ENCODE data around the gene PCNX1.
"Not testable (repeated sequence)": the region's sequence is repeated elsewhere in the genome, so short reads cannot be mapped to it uniquely, and the experiment has no call there.

Gene PCNX1

GRCh38 chr14:71133296-71133695 is 226.0 kb downstream of the PCNX1 start:
- DNase-seq = no peak

GRCh38 chr14:71135496-71135895 is 228.2 kb downstream of the PCNX1 start:
- no peak for DNase-seq

- DNase-seq = no peak
Observed at GRCh38 chr14:71135911-71136310, 228.7 kb downstream of the PCNX1 start.

GRCh38 chr14:71136386-71137060 is 229.3 kb downstream of the PCNX1 start:
- no peak for DNase-seq

- no peak for DNase-seq
Observed at GRCh38 chr14:71137536-71138447, 230.5 kb downstream of the PCNX1 start.

GRCh38 chr14:71138448-71139293 is 231.4 kb downstream of the PCNX1 start:
- peak; percentile 52 to 58 for DNase-seq

- no peak for DNase-seq
Observed at GRCh38 chr14:71139294-71139946, 232.2 kb downstream of the PCNX1 start.

- no peak for DNase-seq
Observed at GRCh38 chr14:71140157-71140556, 232.9 kb downstream of the PCNX1 start.

- DNase-seq = no peak
Observed at GRCh38 chr14:71141701-71142374, 234.6 kb downstream of the PCNX1 start.

- peak; percentile 27 to 32 for DNase-seq
Observed at GRCh38 chr14:71142375-71143038, 235.2 kb downstream of the PCNX1 start.

GRCh38 chr14:71143381-71144290 is 236.4 kb downstream of the PCNX1 start:
- DNase-seq = peak; percentile 18 to 33

- not testable (repeated sequence) for DNase-seq
Observed at GRCh38 chr14:71147335-71147734, 240.1 kb downstream of the PCNX1 start.

- DNase-seq = no peak
Observed at GRCh38 chr14:71148627-71149026, 241.4 kb downstream of the PCNX1 start.

GRCh38 chr14:71150737-71151136 is 243.5 kb downstream of the PCNX1 start:
- DNase-seq = no peak

- DNase-seq = no peak
Observed at GRCh38 chr14:71155743-71156142, 248.5 kb downstream of the PCNX1 start.

GRCh38 chr14:71163050-71163841 is 256.0 kb downstream of the PCNX1 start:
- no peak for DNase-seq

GRCh38 chr14:71163842-71164629 is 256.8 kb downstream of the PCNX1 start:
- no peak for DNase-seq
